GM19324 (cell line): Measurements from ENCODE around the gene LHFPL3.

ENCODE experiments used
- ATAC-seq: cut with Tn5 transposase; IDR thresholded peaks from one replicate; pipeline ENCODE4 v1.9.1; 2021; ENCODE audit warnings: mild to moderate bottlenecking, moderate library complexity; ENCODE audit not compliant: unreplicated experiment, low FRiP score

Gene LHFPL3

GRCh38 chr7:104791080-104791479 is 462.7 kb downstream of the LHFPL3 start:
- no peak for ATAC-seq

- no peak for ATAC-seq
Measured at GRCh38 chr7:104793066-104793465, 464.7 kb downstream of the LHFPL3 start.

- ATAC-seq, result no peak
Measured at GRCh38 chr7:104794154-104794553, 465.8 kb downstream of the LHFPL3 start.

GRCh38 chr7:104794589-104794988 is 466.2 kb downstream of the LHFPL3 start:
- ATAC-seq, result no peak

- no peak for ATAC-seq
Measured at GRCh38 chr7:104795086-104795485, 466.7 kb downstream of the LHFPL3 start.

GRCh38 chr7:104795616-104796398 is 467.4 kb downstream of the LHFPL3 start:
- ATAC-seq, result no peak

GRCh38 chr7:104800307-104800706 is 471.9 kb downstream of the LHFPL3 start:
- no peak for ATAC-seq

- no peak for ATAC-seq
Measured at GRCh38 chr7:104801022-104801421, 472.6 kb downstream of the LHFPL3 start.

GRCh38 chr7:104803931-104804330 is 475.5 kb downstream of the LHFPL3 start:
- ATAC-seq, result no peak

- no peak for ATAC-seq
Measured at GRCh38 chr7:104804696-104805095, 476.3 kb downstream of the LHFPL3 start.

GRCh38 chr7:104805449-104806317 is 477.3 kb downstream of the LHFPL3 start:
- ATAC-seq, result no peak

GRCh38 chr7:104807671-104808070 is 479.3 kb downstream of the LHFPL3 start:
- ATAC-seq, result no peak

GRCh38 chr7:104809906-104810305 is 481.5 kb downstream of the LHFPL3 start:
- no peak for ATAC-seq

GRCh38 chr7:104814126-104814525 is 485.7 kb downstream of the LHFPL3 start:
- no peak for ATAC-seq

- no peak for ATAC-seq
Measured at GRCh38 chr7:104814671-104815400, 486.4 kb downstream of the LHFPL3 start.

- ATAC-seq, result no peak
Measured at GRCh38 chr7:104816537-104816936, 488.1 kb downstream of the LHFPL3 start.

GRCh38 chr7:104818961-104819880 is 490.8 kb downstream of the LHFPL3 start:
- no peak for ATAC-seq

- ATAC-seq, result no peak
Measured at GRCh38 chr7:104820836-104821535, 492.6 kb downstream of the LHFPL3 start.

GRCh38 chr7:104823177-104823576 is 494.8 kb downstream of the LHFPL3 start:
- ATAC-seq, result no peak
